Measurements from ENCODE around the gene ARHGAP22.

DNA sequence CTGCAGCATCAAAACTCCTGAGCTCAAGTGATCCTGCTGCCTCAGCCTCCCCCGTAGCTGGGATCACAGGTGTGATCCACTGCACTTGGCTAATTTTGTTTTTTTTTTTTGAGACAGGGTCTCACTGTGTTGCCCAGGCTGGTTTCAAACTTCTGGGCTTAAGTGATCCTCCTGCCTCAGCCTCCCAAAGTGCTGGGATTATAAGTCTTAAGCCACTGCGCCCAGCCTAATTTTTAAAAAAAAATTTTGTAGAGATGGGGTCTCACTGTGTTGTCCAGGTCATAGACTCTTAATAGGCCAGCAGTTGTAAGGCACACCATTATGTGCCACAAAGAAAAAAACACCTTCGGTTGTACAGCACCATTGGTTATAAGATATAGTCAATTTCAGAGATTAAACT, 176.0 kb downstream of the ARHGAP22 start:
- TF ChIP-seq, protein P1, sequence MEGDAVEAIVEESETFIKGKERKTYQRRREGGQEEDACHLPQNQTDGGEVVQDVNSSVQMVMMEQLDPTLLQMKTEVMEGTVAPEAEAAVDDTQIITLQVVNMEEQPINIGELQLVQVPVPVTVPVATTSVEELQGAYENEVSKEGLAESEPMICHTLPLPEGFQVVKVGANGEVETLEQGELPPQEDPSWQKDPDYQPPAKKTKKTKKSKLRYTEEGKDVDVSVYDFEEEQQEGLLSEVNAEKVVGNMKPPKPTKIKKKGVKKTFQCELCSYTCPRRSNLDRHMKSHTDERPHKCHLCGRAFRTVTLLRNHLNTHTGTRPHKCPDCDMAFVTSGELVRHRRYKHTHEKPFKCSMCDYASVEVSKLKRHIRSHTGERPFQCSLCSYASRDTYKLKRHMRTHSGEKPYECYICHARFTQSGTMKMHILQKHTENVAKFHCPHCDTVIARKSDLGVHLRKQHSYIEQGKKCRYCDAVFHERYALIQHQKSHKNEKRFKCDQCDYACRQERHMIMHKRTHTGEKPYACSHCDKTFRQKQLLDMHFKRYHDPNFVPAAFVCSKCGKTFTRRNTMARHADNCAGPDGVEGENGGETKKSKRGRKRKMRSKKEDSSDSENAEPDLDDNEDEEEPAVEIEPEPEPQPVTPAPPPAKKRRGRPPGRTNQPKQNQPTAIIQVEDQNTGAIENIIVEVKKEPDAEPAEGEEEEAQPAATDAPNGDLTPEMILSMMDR (IDR thresholded peaks at IDR 0.05): no peak
- TF ChIP-seq EP300 (IDR thresholded peaks at IDR 0.05): no peak

All from upper lobe of left lung (tissue), 4 donors.